ENCODE results near the gene RBM33.

Gene RBM33

GRCh38 chr7:155696747-155697146 is 52.3 kb downstream of the RBM33 start:
- H3K4me3 ChIP-seq (ENCODE audit: control insufficient read depth, low read depth, low read length), result no peak overlapping the region
- TF ChIP-seq CTCF (IDR thresholded peaks at IDR 0.05; ENCODE audit: control insufficient read depth, insufficient read depth, low read depth, low read length, missing control alignments), result no peak
- DNase-seq (ENCODE audit: low read depth), result no peak

GRCh38 chr7:155698633-155699032 is 54.2 kb downstream of the RBM33 start:
- DNase-seq (ENCODE audit: low read depth), result no peak
- H3K4me3 ChIP-seq (ENCODE audit: control insufficient read depth, low read depth, low read length), result no peak overlapping the region
- no peak for TF ChIP-seq CTCF (IDR thresholded peaks at IDR 0.05; ENCODE audit: control insufficient read depth, insufficient read depth, low read depth, low read length, missing control alignments)

- H3K4me3 ChIP-seq (ENCODE audit: control insufficient read depth, low read depth, low read length), result no peak overlapping the region
- DNase-seq (ENCODE audit: low read depth), result no peak
- no peak for TF ChIP-seq CTCF (IDR thresholded peaks at IDR 0.05; ENCODE audit: control insufficient read depth, insufficient read depth, low read depth, low read length, missing control alignments)
Observed at GRCh38 chr7:155699180-155699579, 54.7 kb downstream of the RBM33 start.

GRCh38 chr7:155700847-155701246 is 56.4 kb downstream of the RBM33 start:
- no peak for DNase-seq (ENCODE audit: low read depth)
- TF ChIP-seq CTCF (IDR thresholded peaks at IDR 0.05; ENCODE audit: control insufficient read depth, insufficient read depth, low read depth, low read length, missing control alignments), result no peak
- no peak overlapping the region for H3K4me3 ChIP-seq (ENCODE audit: control insufficient read depth, low read depth, low read length)

- H3K4me3 ChIP-seq (ENCODE audit: control insufficient read depth, low read depth, low read length), result no peak overlapping the region
- DNase-seq (ENCODE audit: low read depth), result no peak
- TF ChIP-seq CTCF (IDR thresholded peaks at IDR 0.05; ENCODE audit: control insufficient read depth, insufficient read depth, low read depth, low read length, missing control alignments), result no peak
Observed at GRCh38 chr7:155701972-155702544, 57.6 kb downstream of the RBM33 start.

- no peak for DNase-seq (ENCODE audit: low read depth)
- TF ChIP-seq CTCF (IDR thresholded peaks at IDR 0.05; ENCODE audit: control insufficient read depth, insufficient read depth, low read depth, low read length, missing control alignments), result no peak
- no peak overlapping the region for H3K4me3 ChIP-seq (ENCODE audit: control insufficient read depth, low read depth, low read length)
Observed at GRCh38 chr7:155702616-155703015, 58.2 kb downstream of the RBM33 start.
